NCI-H2081 (cell line): ENCODE data around the gene ZMIZ1.

Experiments
- DNase-seq, 2 experiments: peaks; one replicate each; lab custom pipeline; 2025; lab: John Stamatoyannopoulos, UW

ZMIZ1 gene

GRCh38 chr10:79170993-79171392 is 102.2 kb downstream of the ZMIZ1 start:
- no peak for DNase-seq

GRCh38 chr10:79171504-79171903 is 102.7 kb downstream of the ZMIZ1 start:
- no peak for DNase-seq

- DNase-seq = no peak
These were observed 104.1 kb downstream of the ZMIZ1 start for GRCh38 chr10:79172881-79173280.

GRCh38 chr10:79173582-79174262 is 105.0 kb downstream of the ZMIZ1 start:
- no peak for DNase-seq

- DNase-seq = no peak
These were observed 107.3 kb downstream of the ZMIZ1 start for GRCh38 chr10:79176052-79176501.

- DNase-seq = no peak
These were observed 108.3 kb downstream of the ZMIZ1 start for GRCh38 chr10:79176949-79177602.

- DNase-seq = no peak
These were observed 109.4 kb downstream of the ZMIZ1 start for GRCh38 chr10:79178070-79178576.

GRCh38 chr10:79178614-79179163 is 109.9 kb downstream of the ZMIZ1 start:
- peak; percentile 30 to 46 for DNase-seq

- DNase-seq = peak; percentile 49 to 50
These were observed 110.6 kb downstream of the ZMIZ1 start for GRCh38 chr10:79179164-79179956.

- no peak for DNase-seq
These were observed 111.2 kb downstream of the ZMIZ1 start for GRCh38 chr10:79179957-79180309.

GRCh38 chr10:79180414-79181221 is 111.9 kb downstream of the ZMIZ1 start:
- no peak for DNase-seq

GRCh38 chr10:79181227-79181626 is 112.5 kb downstream of the ZMIZ1 start:
- DNase-seq = no peak

- DNase-seq = peak; percentile 30 to 55
These were observed 113.1 kb downstream of the ZMIZ1 start for GRCh38 chr10:79181698-79182521.

- no peak for DNase-seq
These were observed 114.2 kb downstream of the ZMIZ1 start for GRCh38 chr10:79182781-79183467.

GRCh38 chr10:79183468-79183865 is 114.7 kb downstream of the ZMIZ1 start:
- DNase-seq = no peak

- peak in 1 of 2 experiments; percentile 42 for DNase-seq
These were observed 115.4 kb downstream of the ZMIZ1 start for GRCh38 chr10:79184145-79184625.

GRCh38 chr10:79184657-79185056 is 115.9 kb downstream of the ZMIZ1 start:
- DNase-seq = no peak

- no peak for DNase-seq
These were observed 116.5 kb downstream of the ZMIZ1 start for GRCh38 chr10:79185067-79185774.

GRCh38 chr10:79185796-79186374 is 117.1 kb downstream of the ZMIZ1 start:
- no peak for DNase-seq
